GM19240 (cell line): ENCODE results near the gene CHST15.
"Not testable (repeated sequence)": the region's sequence is repeated elsewhere in the genome, so short reads cannot be mapped to it uniquely, and the experiment has no call there.

Experiments used
- DNase-seq: peaks from one replicate; pipeline ENCODE4 v3.0.0; 2011; ENCODE audit warnings: low spot score; ENCODE audit not compliant: insufficient read length

Gene CHST15

GRCh38 chr10:124047427-124048152, 45.8 kb downstream of the CHST15 start:
- DNase-seq, result no peak

- DNase-seq, result no peak
Measured at GRCh38 chr10:124045801-124046355, 47.5 kb downstream of the CHST15 start.

- no peak for DNase-seq
Measured at GRCh38 chr10:124045276-124045675, 48.1 kb downstream of the CHST15 start.

GRCh38 chr10:124044143-124044862, 49.1 kb downstream of the CHST15 start:
- no peak for DNase-seq

- DNase-seq, result no peak
Measured at GRCh38 chr10:124043310-124044142, 49.9 kb downstream of the CHST15 start.

GRCh38 chr10:124042656-124043309, 50.6 kb downstream of the CHST15 start:
- no peak for DNase-seq

- DNase-seq, result no peak
Measured at GRCh38 chr10:124041675-124042445, 51.5 kb downstream of the CHST15 start.

- no peak for DNase-seq
Measured at GRCh38 chr10:124040451-124041188, 52.8 kb downstream of the CHST15 start.

GRCh38 chr10:124039483-124040013, 53.9 kb downstream of the CHST15 start:
- DNase-seq, result no peak

GRCh38 chr10:124037784-124038183, 55.6 kb downstream of the CHST15 start:
- DNase-seq, result no peak

GRCh38 chr10:124037286-124037685, 56.1 kb downstream of the CHST15 start:
- no peak for DNase-seq

- no peak for DNase-seq
Measured at GRCh38 chr10:124036746-124037145, 56.7 kb downstream of the CHST15 start.

GRCh38 chr10:124035928-124036558, 57.4 kb downstream of the CHST15 start:
- peak; percentile 91 for DNase-seq

- DNase-seq, result no peak
Measured at GRCh38 chr10:124035306-124035927, 58.0 kb downstream of the CHST15 start.

- DNase-seq, result not testable (repeated sequence)
Measured at GRCh38 chr10:124034576-124035305, 58.7 kb downstream of the CHST15 start.

- no peak for DNase-seq
Measured at GRCh38 chr10:124033887-124034218, 59.5 kb downstream of the CHST15 start.

GRCh38 chr10:124032971-124033886, 60.2 kb downstream of the CHST15 start:
- no peak for DNase-seq
